Stimulated activated CD8-positive, alpha-beta memory T cell treated with anti-CD3 and anti-CD28 coated beads, Interleukin-15, amount 100 ng/mL, for 48 hours (primary cell): ENCODE data around the gene ZNF195.
A peak's percentile ranks its signal among the peaks of the same experiment; 100 is the strongest.
"Not testable (repeated sequence)": the region's sequence is repeated elsewhere in the genome, so short reads cannot be mapped to it uniquely, and the experiment has no call there.

Experiments used
- DNase-seq, 2 donors: peaks; one replicate each; pipeline ENCODE4 v3.0.0-alpha.2; 2020; ENCODE audit warnings: low read depth in 2 of 2

The ZNF195 gene

GRCh38 chr11:3378426-3379423, at the start of gene ZNF195:
TSS of gene ZNF195 (minus strand) at chr11:3379146. CDS start at chr11:3379040, 106 bp downstream.
- DNase-seq = peak; percentile 98

GRCh38 chr11:3428076-3428475, 49.1 kb upstream of the ZNF195 start:
- DNase-seq = not testable (repeated sequence)

- DNase-seq = not testable (repeated sequence)
These were observed 47.6 kb upstream of the ZNF195 start for GRCh38 chr11:3426541-3426940.

GRCh38 chr11:3423928-3424327, 45.0 kb upstream of the ZNF195 start:
- DNase-seq = not testable (repeated sequence)

GRCh38 chr11:3423138-3423731, 44.3 kb upstream of the ZNF195 start:
- DNase-seq = not testable (repeated sequence)

GRCh38 chr11:3422380-3423137, 43.6 kb upstream of the ZNF195 start:
- peak; percentile 96 to 97 for DNase-seq

- DNase-seq = peak in 1 of 2 donors; percentile 13
These were observed 42.8 kb upstream of the ZNF195 start for GRCh38 chr11:3421608-3422379.

- DNase-seq = not testable (repeated sequence)
These were observed 41.5 kb upstream of the ZNF195 start for GRCh38 chr11:3420281-3421042.

- DNase-seq = not testable (repeated sequence)
These were observed 40.5 kb upstream of the ZNF195 start for GRCh38 chr11:3419496-3419895.

GRCh38 chr11:3417047-3417446, 38.1 kb upstream of the ZNF195 start:
- DNase-seq = peak; percentile 37 to 41

- not testable (repeated sequence) for DNase-seq
These were observed 36.4 kb upstream of the ZNF195 start for GRCh38 chr11:3415301-3415700.

- not testable (repeated sequence) for DNase-seq
These were observed 34.7 kb upstream of the ZNF195 start for GRCh38 chr11:3413666-3414065.

GRCh38 chr11:3412837-3413236, 33.9 kb upstream of the ZNF195 start:
- DNase-seq = no peak

- peak; percentile 43 to 57 for DNase-seq
These were observed 29.8 kb upstream of the ZNF195 start for GRCh38 chr11:3408722-3409121.

GRCh38 chr11:3408058-3408605, 29.2 kb upstream of the ZNF195 start:
- not testable (repeated sequence) for DNase-seq

- not testable (repeated sequence) for DNase-seq
These were observed 28.0 kb upstream of the ZNF195 start for GRCh38 chr11:3406937-3407336.

- DNase-seq = not testable (repeated sequence)
These were observed 27.4 kb upstream of the ZNF195 start for GRCh38 chr11:3406223-3406875.

- not testable (repeated sequence) for DNase-seq
These were observed 25.4 kb upstream of the ZNF195 start for GRCh38 chr11:3404076-3404925.

- DNase-seq = not testable (repeated sequence)
These were observed 23.9 kb upstream of the ZNF195 start for GRCh38 chr11:3402861-3403250.
